ENCODE measurements around the gene P2RY2.
A peak's percentile ranks its signal among the peaks of the same experiment; 100 is the strongest.
"Not testable (repeated sequence)": the region's sequence is repeated elsewhere in the genome, so short reads cannot be mapped to it uniquely, and the experiment has no call there.

The P2RY2 gene

DNA sequence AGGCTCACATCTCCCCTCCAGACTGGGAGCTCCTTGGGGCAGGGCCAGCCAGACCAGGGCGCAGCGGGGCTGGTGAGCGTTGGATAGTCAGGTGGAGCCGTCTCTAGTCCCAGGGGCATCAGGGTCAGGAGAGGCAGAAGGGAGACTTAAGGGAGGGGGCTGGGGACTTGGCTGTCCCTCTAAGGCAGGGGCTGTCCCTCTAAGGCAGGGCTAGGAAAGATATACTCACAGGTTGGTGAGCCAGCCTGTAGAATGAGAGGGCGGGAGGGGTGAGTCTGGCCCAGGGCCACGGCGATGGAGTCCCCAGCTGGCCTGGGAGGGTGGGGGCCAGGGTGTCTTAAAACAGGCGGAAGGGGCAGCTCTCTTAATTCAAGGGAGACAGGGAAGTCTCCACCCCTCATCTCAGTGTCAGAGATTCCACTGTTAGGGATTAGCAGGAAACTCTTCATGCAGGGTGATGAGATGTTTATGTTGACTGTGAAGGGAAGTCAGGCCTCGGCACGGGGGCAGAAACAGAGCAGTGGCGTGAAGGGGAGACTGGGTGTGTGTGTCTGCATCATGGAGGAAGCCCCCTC, 11.3 kb downstream of the P2RY2 start:
- DNase-seq = no peak

- DNase-seq = no peak
Measured at GRCh38 chr11:73229896-73230875, 12.1 kb downstream of the P2RY2 start.

GRCh38 chr11:73230931-73231330, 12.8 kb downstream of the P2RY2 start:
- DNase-seq = no peak

DNA sequence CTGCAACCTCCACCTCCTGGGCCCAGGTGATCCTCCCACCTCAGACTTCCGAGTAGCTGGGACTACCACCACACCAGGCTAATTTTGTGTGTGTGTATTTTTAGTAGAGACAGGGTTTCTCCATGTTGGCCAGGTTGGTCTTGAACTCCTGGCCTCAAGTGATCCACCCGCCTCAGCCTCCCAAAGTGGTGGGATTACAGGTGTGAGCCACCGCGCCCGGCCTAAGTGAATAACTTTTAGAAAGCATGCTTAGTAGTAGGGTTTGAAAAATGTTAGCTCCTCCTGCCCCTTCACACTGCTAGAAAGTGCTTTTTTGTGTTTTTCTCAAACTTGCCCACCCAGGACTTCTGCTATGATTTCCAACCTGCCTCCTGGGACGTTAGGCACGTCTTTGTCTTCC, 14.4 kb downstream of the P2RY2 start:
- not testable (repeated sequence) for DNase-seq

GRCh38 chr11:73233211-73233610, 15.1 kb downstream of the P2RY2 start:
- DNase-seq = no peak

DNA sequence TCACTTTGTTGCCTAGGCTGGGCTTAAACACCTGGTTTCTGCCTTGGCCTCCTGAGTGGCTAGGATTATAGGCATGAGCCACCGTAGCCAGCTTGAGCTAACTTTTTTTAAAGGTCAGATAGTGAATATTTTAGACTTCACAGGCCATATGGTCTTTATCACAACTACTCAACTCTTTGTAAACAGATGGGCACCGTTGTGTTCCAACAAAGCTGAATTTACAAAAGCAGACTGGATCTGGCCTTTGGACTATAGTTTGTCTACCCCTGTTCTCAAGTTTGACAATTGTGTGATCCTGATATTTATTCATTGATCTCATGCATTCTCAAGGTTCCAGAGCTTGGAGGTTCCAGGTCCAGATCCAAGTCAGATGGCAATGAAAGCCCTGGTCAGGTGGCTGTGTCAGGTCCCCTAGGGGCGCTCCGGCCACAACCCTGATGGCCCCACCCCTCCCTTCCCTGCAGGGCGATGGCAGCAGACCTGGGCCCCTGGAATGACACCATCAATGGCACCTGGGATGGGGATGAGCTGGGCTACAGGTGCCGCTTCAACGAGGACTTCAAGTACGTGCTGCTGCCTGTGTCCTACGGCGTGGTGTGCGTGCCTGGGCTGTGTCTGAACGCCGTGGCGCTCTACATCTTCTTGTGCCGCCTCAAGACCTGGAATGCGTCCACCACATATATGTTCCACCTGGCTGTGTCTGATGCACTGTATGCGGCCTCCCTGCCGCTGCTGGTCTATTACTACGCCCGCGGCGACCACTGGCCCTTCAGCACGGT, 15.8 kb downstream of the P2RY2 start:
- no peak for DNase-seq

DNA sequence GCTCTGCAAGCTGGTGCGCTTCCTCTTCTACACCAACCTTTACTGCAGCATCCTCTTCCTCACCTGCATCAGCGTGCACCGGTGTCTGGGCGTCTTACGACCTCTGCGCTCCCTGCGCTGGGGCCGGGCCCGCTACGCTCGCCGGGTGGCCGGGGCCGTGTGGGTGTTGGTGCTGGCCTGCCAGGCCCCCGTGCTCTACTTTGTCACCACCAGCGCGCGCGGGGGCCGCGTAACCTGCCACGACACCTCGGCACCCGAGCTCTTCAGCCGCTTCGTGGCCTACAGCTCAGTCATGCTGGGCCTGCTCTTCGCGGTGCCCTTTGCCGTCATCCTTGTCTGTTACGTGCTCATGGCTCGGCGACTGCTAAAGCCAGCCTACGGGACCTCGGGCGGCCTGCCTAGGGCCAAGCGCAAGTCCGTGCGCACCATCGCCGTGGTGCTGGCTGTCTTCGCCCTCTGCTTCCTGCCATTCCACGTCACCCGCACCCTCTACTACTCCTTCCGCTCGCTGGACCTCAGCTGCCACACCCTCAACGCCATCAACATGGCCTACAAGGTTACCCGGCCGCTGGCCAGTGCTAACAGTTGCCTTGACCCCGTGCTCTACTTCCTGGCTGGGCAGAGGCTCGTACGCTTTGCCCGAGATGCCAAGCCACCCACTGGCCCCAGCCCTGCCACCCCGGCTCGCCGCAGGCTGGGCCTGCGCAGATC, 16.5 kb downstream of the P2RY2 start:
- DNase-seq = no peak

DNA sequence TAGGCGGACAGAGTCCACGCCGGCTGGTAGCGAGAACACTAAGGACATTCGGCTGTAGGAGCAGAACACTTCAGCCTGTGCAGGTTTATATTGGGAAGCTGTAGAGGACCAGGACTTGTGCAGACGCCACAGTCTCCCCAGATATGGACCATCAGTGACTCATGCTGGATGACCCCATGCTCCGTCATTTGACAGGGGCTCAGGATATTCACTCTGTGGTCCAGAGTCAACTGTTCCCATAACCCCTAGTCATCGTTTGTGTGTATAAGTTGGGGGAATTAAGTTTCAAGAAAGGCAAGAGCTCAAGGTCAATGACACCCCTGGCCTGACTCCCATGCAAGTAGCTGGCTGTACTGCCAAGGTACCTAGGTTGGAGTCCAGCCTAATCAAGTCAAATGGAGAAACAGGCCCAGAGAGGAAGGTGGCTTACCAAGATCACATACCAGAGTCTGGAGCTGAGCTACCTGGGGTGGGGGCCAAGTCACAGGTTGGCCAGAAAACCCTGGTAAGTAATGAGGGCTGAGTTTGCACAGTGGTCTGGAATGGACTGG, 17.2 kb downstream of the P2RY2 start:
- no peak for DNase-seq

DNA sequence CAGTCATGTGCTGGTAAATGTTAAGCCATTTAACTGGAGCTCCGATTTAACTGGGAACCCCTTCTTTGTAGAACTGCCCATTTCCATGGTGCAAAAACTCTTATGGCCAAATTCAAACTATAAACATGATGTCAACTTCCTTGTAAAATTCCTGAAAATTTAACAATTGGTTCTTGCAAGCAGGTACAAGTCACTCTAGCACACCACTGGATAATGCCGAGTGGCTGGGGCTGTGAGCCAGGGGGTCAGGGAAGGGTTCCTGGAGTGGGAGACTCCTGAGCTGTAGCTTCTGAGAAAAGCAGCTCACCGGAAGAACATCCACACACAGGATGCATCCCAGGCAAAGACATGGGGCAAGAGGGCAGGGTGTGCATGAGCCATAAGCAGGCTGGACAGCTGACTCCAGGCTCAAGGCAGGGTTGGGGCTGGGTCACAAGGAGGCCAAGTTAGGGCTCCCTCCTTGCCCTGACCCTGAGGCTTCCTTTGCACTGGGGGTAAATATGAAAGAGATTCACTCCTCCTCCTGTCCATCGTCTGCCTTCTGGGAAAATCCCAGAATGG, 18.2 kb downstream of the P2RY2 start:
- no peak for DNase-seq

GRCh38 chr11:73236854-73237253, 18.8 kb downstream of the P2RY2 start:
- peak; percentile 44 to 60 for DNase-seq

GRCh38 chr11:73237471-73238290, 19.6 kb downstream of the P2RY2 start:
- DNase-seq = no peak

GRCh38 chr11:73239111-73239521, 21.0 kb downstream of the P2RY2 start:
- no peak for DNase-seq

GRCh38 chr11:73239571-73240189, 21.6 kb downstream of the P2RY2 start:
- DNase-seq = no peak

DNA sequence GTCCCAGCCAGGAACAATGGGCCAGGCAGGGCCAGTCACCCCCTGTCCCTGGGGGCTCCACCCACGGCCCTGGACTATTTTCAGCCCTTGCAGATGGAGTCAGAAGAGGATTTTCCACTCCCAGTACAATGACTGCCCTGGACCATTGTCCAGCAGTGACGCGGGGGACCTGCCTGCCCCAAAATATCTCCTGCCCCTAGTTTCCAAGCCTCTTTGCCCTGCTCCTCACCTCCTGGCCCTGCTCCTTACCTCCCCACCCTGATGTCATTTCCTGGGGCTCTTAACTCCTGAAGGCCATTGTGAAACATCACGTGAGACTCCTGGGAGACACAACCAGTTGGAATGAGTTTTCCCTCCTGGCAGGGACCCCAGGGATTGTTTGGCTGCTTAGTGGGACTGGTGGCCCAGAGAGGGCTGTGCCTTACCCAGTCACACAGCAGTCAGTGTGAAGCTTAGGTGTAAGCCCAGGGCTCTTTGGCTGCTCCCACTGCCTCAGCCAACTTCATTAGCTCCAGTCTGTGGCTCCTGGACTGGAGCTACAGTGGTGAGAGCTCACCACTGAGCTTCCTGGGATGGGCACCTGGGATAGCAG, 22.2 kb downstream of the P2RY2 start:
- no peak for DNase-seq

DNA sequence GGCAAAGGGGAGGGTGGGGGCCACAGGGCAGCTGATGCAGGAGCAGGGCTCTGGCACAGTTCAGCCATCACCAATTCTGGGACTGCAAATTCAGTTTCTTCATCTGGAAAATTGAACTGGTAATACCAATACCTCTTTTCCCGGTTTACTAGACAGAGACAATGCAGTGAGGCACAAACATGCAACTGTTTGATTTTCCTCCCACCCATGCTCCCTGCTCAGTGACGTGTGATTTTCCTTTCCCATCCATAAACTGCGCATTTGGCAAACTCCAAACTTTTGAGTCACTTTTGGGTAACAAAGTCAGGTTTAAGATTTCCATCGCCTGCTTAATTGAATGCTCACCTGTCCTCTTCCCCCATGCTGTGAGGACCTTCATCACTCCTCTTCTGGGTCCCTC, 23.2 kb downstream of the P2RY2 start:
- DNase-seq = no peak

DNA sequence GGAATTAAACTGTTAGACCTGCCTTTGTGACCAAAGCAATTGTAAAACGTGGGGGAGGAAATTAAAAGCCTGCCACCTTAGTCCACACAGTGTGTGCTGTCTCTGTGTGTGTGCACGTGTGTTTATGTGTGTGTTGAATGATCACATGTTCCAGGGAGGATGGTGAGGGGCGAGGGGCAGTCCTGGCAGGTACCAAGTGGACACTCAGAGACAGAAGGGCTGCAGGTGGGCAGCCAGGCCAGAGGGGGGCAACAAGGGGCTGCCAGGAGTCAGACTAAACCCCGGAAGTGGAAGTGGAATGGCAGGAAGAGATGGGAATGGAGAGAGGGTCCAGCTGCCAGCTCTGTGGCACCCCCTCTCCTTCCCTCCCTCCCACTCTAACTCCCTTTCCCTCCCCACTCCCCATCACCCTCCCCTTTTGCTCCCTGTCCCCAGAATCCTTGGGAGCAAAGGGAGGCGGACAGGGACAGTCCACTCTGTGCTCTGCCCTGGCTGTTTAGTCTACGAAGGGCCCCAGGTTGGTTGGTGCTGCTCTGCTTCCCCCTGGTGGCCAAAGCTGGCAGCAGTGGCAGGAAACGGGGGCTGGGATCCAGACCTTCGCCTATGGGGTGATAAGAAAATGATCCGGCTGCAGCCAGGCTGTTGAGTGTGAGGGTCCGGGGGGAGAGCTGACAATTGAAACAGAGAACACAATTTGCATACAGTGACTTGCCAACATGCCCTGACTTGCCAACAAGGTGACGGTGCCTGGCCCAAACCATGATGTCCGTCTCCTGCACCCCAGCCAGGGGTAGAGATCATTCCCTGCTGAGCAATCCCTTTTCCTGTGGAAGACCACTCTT, 24.4 kb downstream of the P2RY2 start:
- DNase-seq = peak; percentile 59 to 71

GRCh38 chr11:73243093-73243485, 25.0 kb downstream of the P2RY2 start:
- DNase-seq = no peak

GRCh38 chr11:73244589-73245240, 26.6 kb downstream of the P2RY2 start:
- DNase-seq = no peak

DNA sequence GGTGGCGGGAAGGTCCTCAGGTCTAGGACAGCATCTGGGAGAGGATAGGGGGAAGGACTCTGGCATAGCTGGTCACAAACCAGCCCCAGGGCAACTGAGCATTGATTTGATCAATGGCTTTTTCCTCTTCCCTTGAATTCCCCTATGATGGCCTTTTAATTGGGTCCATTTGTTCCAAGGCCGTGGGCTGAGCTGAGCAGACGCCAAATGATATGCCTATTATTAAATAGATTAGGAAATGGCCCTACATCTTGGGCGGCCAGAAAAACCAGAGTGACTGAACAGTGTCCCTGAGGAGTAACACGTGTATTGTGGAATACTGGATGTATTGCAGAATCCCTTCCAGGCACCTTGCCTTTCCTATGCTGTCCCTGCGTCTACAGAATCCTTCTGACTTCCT, 27.4 kb downstream of the P2RY2 start:
- no peak for DNase-seq

Data from Kasumi-1 (cell line).